A673 (cell line): ENCODE measurements around the gene PRRT3.

Experiments used
- CTCF ChIP-seq: fragments of 300-800, 200-600 bp; sonication (generic); conservative IDR thresholded peaks from 2 replicates; pipeline ENCODE4 v1.5.1; 2017; ENCODE audit warnings: low read depth, mild to moderate bottlenecking, antibody characterized with exemption, low read length, moderate library complexity, mixed read lengths
- EZH2 ChIP-seq: fragments of 200-600 bp; sonication (generic); IDR thresholded peaks from 2 replicates; pipeline ENCODE4 v1.6.1; 2017; ENCODE audit warnings: borderline replicate concordance, low read depth, mild to moderate bottlenecking, mixed read lengths, antibody characterized with exemption, low read length; ENCODE audit not compliant: poor library complexity, severe bottlenecking

DNA sequence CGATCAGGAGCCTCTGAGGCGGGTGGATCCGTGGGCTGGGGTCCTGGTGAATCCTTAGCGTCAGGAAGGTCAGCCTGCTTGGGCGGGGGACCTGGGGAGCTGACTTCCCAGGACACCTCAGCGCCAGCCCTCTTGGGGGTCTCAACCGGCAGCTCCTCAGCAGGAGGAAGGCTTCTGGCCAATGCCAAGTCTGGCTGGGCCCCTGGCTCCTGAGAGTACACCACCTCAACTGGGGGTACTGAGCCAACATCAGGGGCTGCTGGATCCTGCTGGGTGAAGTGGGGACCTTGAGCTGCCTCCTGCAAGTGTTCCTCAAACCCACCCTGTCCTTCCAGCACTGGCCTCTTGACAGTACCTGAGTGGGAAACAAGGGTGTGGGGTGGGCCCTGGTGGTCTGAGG, 3.1 kb downstream of the PRRT3 start:
- TF ChIP-seq CTCF (no peak), EZH2 (no peak)
